ENCODE measurements around the gene PAXIP1.
"Not testable (repeated sequence)": the region's sequence is repeated elsewhere in the genome, so short reads cannot be mapped to it uniquely, and the experiment has no call there.

PAXIP1 gene, protein sequence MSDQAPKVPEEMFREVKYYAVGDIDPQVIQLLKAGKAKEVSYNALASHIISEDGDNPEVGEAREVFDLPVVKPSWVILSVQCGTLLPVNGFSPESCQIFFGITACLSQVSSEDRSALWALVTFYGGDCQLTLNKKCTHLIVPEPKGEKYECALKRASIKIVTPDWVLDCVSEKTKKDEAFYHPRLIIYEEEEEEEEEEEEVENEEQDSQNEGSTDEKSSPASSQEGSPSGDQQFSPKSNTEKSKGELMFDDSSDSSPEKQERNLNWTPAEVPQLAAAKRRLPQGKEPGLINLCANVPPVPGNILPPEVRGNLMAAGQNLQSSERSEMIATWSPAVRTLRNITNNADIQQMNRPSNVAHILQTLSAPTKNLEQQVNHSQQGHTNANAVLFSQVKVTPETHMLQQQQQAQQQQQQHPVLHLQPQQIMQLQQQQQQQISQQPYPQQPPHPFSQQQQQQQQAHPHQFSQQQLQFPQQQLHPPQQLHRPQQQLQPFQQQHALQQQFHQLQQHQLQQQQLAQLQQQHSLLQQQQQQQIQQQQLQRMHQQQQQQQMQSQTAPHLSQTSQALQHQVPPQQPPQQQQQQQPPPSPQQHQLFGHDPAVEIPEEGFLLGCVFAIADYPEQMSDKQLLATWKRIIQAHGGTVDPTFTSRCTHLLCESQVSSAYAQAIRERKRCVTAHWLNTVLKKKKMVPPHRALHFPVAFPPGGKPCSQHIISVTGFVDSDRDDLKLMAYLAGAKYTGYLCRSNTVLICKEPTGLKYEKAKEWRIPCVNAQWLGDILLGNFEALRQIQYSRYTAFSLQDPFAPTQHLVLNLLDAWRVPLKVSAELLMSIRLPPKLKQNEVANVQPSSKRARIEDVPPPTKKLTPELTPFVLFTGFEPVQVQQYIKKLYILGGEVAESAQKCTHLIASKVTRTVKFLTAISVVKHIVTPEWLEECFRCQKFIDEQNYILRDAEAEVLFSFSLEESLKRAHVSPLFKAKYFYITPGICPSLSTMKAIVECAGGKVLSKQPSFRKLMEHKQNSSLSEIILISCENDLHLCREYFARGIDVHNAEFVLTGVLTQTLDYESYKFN

DNA sequence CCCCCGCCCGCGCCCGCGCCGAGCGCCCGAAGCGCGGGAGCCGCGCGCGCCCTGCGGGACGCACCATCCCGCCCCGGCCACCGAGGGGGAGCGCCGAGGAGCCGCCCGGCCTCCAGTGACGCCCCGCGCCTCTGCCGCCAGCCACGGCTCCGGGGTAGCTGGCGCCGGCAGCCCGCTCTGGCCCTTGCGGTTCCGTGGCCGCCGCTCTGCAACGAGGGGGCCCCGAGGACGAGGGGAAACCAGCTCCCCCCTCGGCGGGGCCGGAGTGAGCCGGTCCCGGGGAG is at the start of gene PAXIP1:
TSS of gene PAXIP1 (minus strand) at position 33 of the 284 bp plus-strand sequence. CDS start 195 bp downstream, outside the sequence.
- peak; percentile 67 for DNase-seq

DNA sequence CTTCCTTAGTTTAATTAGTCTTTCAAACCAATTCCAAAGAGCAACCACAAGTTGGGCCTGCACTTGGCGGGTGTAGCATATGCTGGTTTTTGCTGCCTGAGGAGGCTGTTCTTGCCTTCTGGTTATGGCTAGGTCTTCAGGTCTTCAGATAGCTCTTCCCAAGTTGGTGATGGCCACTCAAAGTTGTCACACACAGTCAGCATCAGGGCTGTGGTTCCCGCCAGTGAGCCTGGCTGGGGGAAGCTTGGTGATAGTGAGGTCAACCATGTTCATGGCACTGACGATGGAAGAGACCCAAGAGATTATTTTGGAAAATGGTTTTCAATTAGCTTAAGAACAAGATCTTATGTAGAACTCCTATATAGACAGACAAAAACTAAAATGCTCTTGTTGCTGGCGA is 48.4 kb upstream of the PAXIP1 start:
- no peak for DNase-seq

DNA sequence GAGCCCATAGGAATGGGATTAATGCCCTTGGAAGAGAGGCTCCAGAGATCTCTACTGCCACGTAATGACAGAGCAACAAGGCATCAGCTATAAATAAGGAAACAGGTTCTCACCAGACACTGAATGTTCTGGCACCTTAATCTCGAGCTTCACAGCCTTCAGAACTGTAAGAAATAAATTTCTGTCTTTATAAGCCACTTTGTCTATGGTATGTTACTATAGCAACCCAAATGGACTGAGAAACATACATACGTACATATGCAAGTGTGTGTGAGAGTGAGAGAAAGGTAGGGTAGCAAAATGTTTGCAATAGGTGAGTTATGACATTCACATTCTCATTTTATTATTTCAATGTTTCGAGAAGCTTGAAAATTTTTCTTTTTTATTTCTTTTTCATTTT is 45.1 kb upstream of the PAXIP1 start:
- no peak for DNase-seq

DNA sequence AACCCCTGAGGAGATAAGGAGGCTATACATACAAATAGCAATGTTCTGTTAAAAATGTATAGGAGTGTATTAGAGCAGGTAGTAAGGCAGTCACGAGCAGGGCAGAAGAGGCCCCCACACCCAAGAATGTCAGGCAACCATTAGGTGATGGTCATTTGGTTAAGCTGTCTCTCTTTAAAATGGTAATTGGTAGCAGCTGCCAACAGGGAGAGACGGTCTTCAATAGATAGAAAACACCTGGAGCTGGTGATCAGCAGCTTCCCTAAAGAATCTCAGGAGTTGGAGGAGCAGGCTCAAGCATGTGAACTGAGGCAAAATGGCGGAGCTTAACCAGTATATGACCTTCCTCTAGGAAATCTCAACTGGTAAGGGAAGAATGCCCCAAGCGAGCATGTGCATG is 40.8 kb upstream of the PAXIP1 start:
- DNase-seq, result no peak

DNA sequence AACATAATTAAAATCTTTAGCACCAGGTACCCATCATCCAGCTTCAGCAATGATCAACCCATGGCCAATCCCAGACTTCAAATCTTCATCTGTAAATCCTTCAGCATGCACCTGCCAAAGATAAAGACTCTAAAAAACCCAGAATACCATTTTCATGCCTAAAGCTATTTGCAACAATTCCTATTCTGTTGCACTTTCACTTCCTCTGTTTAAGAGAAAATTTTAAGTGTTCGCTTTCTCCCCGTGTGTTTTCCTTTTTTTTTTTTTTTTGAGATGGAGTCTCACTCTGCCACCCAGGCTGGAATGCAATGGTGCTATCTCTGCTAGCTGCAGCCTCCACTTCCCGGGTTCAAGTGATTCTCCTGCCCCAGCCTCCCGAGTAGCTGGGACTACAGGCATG is 35.4 kb upstream of the PAXIP1 start:
- no peak for DNase-seq

DNA sequence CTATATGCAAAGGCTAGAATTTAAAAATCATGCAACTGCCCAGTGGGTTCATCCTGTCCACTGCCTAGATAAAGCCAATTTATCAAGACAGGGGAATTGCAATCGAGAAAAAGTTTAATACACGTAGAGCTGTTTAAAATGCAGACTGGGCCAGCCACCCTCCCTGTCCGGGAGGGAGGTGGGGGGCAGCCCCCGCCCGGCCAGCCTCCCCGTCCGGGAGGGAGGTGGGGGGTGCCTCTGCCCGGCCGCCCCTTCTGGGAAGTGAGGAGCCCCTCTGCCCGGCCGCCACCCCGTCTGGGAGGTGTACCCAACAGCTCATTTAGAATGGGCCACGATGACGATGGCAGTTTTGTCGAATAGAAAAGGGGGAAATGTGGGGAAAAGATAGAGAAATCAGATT is 31.6 kb upstream of the PAXIP1 start:
- not testable (repeated sequence) for DNase-seq

DNA sequence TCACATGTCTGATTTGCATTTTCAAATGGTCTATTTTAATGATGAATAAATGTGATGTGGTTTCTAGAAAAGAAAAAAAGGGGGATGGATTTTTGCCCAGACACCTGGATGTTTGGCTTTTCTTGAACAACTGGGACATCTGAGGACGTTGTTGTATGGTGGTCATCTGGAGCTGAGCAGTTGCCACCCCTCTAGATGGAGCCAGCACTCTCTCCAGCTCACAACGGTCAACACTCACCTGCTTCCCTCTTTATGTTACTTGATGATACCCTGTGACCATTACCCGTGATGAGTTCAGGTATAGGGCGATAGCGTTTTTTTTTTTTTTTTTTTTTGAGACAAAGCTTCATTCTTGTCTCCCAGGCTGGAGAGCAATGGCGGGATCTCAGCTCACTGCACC is 30.1 kb upstream of the PAXIP1 start:
- DNase-seq, result no peak

DNA sequence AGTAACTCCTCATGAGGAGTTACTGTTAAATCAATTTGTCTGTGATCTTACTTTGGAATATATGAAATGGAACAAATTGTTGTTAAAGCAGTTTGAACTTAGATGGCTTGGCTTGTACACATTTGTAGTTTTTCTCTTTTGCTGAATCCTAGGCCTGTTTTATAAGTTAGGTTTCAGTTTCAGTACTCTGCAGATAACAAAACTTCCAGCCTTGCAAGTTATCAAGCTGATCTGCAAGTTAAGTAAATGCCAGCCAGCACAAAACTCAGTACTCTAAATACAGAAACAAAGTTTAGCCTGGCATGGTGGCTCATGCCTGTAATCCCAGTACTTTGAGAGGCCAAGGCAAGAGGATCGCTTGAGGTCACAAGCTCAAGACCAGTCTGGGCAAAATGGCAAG is 25.0 kb upstream of the PAXIP1 start:
- DNase-seq, result no peak

DNA sequence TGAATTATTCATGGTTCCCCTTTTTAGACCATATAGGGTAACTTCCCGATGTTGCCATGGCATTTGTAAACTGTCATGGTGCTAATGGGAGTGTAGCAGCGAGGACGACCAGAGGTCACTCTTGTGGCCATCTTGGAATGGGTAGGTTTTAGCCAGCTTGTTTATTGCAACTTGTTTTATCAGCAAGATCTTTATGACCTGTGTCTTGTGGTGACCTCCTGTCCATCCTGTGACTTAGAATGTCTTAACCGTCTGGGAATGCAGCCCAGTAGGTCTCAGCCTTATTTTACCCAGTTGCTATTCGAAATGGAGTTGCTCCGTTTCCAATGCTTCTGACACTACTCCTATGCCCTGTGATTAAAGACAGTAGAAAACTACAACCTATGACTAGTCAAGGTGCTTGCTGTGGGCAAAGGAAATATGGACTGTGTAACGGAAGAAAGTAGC is 18.8 kb upstream of the PAXIP1 start:
- DNase-seq, result no peak

DNA sequence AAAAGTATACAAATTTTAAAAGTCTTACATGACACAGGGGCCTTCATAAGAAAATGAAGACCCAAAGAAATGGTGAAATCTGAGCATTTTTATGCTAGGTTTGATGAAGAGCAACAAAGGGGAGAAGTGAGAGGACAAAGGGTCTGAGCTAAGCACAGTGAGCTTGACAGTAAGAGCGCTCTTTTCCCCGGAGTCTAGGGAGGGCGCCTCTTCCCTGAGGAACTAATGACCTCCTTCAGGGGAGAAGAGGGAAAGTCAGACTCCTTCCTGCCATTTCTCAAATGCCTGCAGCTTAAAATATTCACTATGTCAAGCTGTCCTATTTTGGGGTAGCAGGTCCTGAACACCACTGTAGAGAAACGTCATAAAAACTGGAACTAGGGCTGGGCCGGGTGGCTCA is 18.1 kb upstream of the PAXIP1 start:
- DNase-seq, result no peak

DNA sequence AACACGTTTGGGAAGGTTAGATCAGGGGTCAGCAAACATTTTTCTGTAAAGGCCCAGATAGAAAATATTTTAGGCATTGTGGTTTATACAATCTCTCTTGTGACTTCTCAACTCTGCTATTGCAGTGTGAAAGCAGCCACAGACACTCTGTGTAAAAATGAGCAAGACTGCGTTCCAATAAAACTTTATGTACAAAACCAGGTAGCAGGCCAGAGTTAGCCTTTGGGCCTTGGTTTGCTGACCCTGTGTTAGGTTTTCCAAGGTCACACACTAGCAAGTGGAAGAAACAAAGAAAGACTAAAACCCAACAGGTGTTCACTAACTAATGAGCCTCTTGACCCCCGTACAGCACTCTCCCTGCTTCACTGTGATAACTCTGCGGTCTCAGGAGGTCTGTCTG is 14.9 kb upstream of the PAXIP1 start:
- DNase-seq, result no peak

DNA sequence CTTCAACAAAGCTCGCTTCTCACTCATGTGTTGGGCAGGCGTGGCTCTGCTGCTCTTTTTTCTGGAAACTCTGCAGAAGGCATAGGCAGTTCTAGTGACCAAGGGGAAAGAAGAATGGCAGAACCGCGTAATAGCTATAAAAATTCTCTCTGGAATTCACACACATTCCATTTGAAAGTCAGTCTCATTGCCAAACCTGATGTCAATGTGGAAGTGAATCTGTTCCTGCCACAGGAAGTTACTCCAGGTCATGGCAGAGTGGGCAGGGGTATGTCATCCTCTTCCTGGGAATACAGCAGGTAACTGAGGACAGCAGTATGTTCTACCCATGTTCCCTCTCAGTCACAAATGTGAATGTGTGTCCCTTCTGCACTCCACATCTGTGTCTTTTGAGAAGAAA is 8.2 kb upstream of the PAXIP1 start:
- no peak for DNase-seq

DNA sequence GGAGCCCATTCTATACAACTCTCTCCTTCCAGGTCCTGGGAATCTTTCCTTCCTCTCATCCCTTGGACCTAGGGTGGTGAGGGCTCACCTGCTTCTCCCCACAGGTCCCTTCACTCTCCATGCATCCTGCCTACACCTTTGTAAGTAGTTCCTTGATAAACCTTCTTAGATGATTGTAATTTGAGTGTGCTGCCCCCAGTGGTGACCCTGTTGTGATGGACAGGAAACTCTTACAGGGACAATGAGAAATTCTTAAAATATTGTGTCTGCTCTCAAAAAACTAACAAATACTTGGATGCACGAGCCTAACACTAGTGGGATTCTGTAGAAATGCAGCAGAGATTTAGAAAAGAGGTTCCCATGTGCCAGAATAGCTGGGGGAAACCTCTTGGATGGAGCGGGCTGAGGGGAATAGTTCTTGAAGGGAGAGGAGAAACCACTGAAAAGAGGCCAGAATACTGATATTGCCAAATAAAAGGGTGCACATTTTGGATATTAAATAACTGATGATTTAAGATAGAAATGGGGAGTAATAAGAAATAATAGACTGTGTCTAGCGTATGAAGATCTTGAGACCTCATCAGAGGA is 6.7 kb upstream of the PAXIP1 start:
- DNase-seq, result no peak

DNA sequence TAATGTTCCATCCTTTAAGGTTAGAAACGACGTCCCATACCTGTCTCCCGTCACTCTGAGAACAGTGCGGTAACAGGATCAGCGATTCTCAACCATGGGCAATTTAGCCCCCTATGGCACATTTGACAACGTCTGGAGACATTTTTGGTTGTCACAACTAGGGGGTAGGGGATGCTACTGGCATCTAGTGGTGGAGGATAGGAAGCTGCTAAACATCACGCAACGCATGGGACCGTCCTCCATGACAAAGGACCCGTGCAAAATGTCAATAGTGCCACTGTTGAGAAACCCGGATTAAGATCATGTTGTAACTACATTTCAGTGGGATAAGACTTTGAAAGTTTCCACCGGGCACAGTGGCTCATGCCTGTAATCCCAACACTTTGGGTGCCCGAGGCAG is 5.0 kb upstream of the PAXIP1 start:
- no peak for DNase-seq

DNA sequence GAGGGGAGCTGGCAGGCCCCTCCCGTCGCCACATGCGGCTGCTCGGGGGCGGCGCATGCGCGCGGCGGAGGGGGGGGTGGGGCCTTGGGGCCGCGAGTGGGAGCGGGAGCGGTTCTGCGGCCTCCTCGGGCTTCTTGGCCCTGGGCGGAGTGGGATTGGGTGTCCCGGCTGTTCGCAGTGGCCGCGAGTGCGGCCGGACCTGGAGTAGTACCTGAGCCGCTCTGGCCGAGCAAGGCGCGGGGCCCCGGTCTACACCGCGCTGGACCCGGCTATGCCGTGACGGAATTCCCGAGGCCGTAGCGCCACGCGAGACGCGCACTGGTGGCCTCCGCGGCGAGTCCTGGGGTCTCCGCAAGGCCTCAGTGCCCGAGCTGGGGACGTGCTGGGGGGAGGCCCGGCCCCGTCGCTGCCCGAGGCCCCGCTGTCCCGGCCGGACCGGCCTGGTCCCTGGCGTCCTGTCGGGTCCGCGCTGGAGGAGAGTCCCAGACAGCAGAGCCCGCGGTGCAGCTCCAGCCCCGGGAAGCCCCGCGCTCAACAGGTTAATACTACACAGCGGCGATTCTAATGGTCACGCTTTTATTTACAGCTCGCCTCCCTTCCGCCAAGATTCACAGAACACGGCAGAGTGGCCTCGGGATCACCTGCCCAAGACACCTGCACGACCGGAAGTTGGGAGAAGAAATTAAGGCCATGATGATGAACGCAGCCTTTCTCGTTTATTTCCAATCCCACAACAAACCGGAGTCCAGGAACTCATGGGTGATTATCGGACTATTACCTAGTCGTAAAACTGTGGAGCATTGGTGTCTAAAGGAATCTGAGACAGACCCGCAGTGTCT is 671 bp upstream of the PAXIP1 start:
- DNase-seq, result peak; percentile 67

DNA sequence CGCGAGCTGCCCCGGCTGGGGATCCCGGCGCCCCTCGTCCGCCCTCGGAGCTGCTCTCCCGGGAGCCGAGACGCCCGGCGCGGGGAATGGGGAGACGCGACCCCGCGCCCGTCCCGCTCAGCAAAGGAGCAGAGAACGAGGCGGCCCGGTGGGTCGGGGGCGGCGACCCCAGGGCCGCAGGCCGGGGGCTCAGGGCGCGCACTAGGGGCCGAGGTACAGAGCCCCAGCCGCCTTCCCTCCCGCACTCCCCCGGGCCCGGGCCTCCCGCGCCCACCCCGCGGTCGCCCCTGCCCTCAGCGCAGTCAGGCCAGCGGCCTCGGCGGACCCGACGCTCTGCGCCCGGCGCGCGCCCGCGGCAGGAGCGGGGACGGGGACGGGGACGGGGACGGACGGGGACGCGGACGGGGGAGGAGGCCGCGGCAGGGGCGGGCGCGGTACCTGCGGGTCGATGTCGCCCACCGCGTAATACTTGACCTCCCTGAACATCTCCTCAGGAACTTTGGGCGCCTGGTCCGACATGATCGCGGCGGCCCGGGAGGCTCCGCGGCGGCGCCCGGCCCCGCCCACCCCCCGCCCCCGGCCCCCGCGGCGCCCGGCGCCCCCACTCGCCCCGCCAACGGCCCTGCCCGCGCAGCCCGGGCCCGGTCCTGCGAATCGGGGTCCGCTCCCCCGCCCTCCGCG is 373 bp downstream of the PAXIP1 start:
- no peak for DNase-seq

DNA sequence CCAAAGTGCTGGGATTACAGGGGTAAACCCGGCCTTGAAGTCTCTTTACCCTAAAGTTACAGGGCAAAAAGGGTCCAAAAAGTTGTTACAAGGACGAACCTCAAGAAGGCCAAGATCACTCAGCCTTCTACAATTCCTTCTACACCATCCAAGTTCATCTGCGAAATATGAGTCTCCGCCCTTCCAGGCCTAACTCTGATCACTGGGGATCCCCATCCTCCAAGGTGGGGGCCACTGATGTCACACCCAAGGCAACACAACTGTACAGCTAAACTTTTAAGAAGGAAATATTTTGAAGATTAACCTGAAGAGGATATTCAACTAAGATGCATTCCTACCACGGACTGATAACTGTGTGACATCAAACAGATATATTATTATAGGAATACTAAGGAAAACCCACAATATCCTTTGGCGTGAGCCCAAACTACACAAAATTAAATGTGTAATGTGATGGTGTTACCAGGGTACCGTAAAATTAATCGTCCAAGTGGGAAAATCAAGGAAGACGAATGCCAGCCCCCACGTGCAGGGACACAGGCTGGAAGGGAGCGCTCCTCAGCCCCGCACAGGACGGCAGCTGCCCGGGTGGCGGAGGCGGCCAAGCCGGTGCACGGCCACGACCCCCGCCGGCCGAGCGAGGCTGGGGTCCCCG is 1.0 kb downstream of the PAXIP1 start:
- DNase-seq, result no peak

DNA sequence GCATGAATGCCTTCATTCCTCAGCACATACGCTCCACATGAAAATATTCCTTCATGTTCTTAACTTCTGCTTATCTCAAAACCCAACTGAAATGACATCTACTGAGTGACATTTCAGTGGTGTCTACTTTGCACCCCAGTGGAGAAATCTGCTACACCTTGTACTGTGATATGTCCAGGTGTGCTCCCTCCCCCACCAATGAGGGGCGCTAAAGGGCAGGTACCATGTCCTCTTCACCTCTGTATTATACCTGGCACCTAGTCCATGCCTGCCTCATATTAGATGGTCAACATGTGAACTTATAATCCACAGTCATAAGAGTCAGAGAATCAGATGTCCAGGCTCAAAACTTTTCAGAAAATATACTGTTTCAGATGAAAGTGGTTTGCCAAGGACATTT is 2.1 kb downstream of the PAXIP1 start:
- no peak for DNase-seq

DNA sequence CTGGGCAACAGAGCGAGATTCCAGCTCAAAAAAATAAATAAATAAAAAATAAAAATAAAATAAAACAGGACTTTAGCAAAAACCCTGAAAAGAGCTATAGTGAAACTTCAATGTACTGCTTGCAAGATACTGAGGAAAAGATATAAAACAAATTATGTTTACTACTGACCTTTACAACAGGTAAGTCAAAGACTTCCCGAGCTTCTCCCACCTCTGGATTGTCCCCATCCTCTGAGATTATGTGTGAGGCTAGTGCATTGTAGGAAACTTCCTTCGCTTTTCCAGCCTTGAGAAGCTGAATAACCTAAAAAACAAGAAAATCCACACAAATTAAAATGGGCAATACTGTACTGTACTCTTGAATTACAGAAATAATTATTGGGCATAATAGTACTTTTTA is 4.4 kb downstream of the PAXIP1 start:
- no peak for DNase-seq

DNA sequence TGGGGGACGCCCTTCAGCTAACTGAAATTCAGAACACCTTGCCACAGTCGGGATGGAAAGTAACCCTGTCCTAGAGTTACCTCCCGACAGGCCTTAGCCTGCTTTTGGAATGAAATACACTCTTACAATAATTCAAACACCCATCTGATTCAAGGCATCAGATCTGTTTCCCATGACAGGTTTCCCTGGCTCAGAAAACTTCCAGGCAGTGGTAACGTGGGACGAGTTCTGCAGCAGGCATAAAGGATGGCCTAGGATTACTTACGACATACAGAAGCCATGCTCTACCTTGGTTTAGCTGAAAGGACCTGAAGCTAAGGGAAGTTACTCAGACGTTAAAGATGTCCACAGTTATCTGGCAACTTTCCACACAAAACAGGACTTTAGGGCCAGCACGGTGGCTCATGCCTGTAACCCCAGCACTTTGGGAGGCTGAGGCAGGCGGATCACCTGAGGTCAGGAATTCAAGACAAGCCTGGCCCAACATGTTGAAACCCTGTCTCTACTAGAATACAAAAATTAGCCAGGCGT is 5.0 kb downstream of the PAXIP1 start:
- DNase-seq, result no peak

DNA sequence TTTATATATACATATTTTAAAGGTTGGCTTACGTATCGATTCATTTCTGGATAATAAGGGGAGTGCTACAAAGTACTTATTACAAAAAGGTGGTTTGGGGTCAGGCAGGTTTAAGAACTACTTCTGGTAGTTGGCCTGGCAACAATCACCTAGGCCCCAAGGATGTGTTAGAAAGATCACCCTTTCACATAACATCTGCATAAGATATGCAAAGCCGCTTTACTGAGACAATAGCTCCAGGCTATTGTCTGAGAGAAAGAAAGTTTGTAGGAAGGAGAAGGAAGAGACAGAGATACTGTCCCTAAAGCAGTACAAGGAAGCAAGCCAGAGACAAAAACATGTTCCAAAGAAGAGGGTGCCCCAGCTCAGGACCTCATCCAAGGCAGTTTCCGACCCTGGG is 6.2 kb downstream of the PAXIP1 start:
- DNase-seq, result no peak

Data from KG1 (cell line).